DND-41 (cell line): ENCODE results near the gene TMEM252.

Experiments used
- ATAC-seq: fragments of 200-7000 bp; cut with Tn5 transposase; 3 replicates; pipeline ENCODE4 v1.9.1; 2021; ENCODE audit warnings: low read depth; ENCODE audit not compliant: insufficient read depth
- DNase-seq: peaks from one replicate; pipeline ENCODE4 v3.0.0-alpha.2; 2020
- H2AFZ ChIP-seq: 2 replicates; pipeline ENCODE4 v1.6.0; 2012; ENCODE audit warnings: low read depth, low read length
- H3K27ac ChIP-seq: 2 replicates; pipeline ENCODE4 v1.5.1; 2012; ENCODE audit warnings: low read length, inconsistent platforms
- H3K27me3 ChIP-seq: fragments of 200-600 bp; sonication (generic); 2 replicates; pipeline ENCODE4 v1.6.0; 2012; ENCODE audit warnings: low read length, mild to moderate bottlenecking, inconsistent platforms; ENCODE audit not compliant: insufficient read depth, poor library complexity
- H3K36me3 ChIP-seq: 2 replicates; pipeline ENCODE4 v1.5.1; 2012; ENCODE audit warnings: low read length, inconsistent platforms; ENCODE audit not compliant: insufficient read depth
- H3K4me1 ChIP-seq: 2 replicates; pipeline ENCODE4 v1.5.1; 2012; ENCODE audit warnings: mild to moderate bottlenecking, low read length; ENCODE audit not compliant: insufficient read depth
- H3K4me2 ChIP-seq: 2 replicates; pipeline ENCODE4 v1.6.0; 2012; ENCODE audit warnings: mild to moderate bottlenecking, moderate library complexity, low read length, inconsistent platforms; ENCODE audit not compliant: insufficient read depth
- H3K4me3 ChIP-seq, 2 experiments: fragments of 200-600 bp in 1 of 2; shearing (Covaris generic) in 1 of 2; 2 replicates each; pipeline ENCODE4 v1.5.1; 2012 to 2016; ENCODE audit warnings: inconsistent platforms in 2 of 2, low read length in 2 of 2, mild to moderate bottlenecking in 2 of 2, low read depth in 1 of 2, moderate library complexity in 1 of 2
- H3K79me2 ChIP-seq: 2 replicates; pipeline ENCODE4 v1.6.0; 2012; ENCODE audit warnings: low read length, inconsistent platforms; ENCODE audit not compliant: insufficient read depth
- H3K9ac ChIP-seq: 2 replicates; pipeline ENCODE4 v1.6.0; 2012; ENCODE audit warnings: low read depth, mild to moderate bottlenecking, inconsistent platforms, low read length, moderate library complexity
- H3K9me3 ChIP-seq: 2 replicates; pipeline ENCODE4 v1.5.1; 2012; ENCODE audit warnings: low read length, moderate library complexity, mild to moderate bottlenecking, inconsistent platforms; ENCODE audit not compliant: insufficient read depth, severe bottlenecking
- H4K20me1 ChIP-seq: 2 replicates; pipeline ENCODE4 v1.6.0; 2012; ENCODE audit warnings: low read length; ENCODE audit not compliant: insufficient read depth
- EZH2 ChIP-seq: IDR thresholded peaks from 3 replicates; pipeline ENCODE4 v1.6.1; 2012; ENCODE audit warnings: borderline replicate concordance, low read depth, mild to moderate bottlenecking, moderate library complexity, low read length, inconsistent platforms; ENCODE audit not compliant: severe bottlenecking
- TF ChIP-seq, protein P1 (sequence below): IDR thresholded peaks from 2 replicates; pipeline ENCODE4 v1.5.1; 2012; ENCODE audit warnings: borderline replicate concordance, low read length, moderate library complexity, mild to moderate bottlenecking; ENCODE audit not compliant: poor library complexity, severe bottlenecking; ENCODE audit errors: extremely low read depth

The TMEM252 gene

DNA sequence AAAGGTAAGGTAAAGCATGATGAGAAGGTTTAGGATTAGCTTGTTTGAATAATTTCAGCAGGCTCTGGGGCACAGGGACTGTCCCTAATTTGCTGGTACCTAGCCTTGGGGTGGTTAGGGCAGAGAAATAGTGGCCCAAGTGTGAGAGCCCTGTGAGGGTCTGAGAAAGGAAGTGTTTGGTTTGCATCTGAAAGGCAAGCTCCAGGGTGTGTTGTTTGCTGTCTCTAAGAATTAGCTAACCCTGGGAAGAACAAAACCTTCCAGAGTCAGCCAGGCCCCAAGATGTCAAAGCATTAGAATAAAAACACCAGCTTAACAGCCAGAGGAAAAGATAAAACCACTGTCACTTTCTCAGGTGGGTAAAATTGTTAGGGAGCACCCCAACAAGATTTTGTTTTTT is 31.0 kb downstream of the TMEM252 start:
- no peak for TF ChIP-seq EZH2
- TF ChIP-seq, protein P1, sequence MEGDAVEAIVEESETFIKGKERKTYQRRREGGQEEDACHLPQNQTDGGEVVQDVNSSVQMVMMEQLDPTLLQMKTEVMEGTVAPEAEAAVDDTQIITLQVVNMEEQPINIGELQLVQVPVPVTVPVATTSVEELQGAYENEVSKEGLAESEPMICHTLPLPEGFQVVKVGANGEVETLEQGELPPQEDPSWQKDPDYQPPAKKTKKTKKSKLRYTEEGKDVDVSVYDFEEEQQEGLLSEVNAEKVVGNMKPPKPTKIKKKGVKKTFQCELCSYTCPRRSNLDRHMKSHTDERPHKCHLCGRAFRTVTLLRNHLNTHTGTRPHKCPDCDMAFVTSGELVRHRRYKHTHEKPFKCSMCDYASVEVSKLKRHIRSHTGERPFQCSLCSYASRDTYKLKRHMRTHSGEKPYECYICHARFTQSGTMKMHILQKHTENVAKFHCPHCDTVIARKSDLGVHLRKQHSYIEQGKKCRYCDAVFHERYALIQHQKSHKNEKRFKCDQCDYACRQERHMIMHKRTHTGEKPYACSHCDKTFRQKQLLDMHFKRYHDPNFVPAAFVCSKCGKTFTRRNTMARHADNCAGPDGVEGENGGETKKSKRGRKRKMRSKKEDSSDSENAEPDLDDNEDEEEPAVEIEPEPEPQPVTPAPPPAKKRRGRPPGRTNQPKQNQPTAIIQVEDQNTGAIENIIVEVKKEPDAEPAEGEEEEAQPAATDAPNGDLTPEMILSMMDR, result no peak
- Histone ChIP-seq H4K20me1 (no peaks in the 10 kb centered on the region), H3K9me3 (no peaks in the 10 kb centered on the region), H3K27me3 (no peaks in the 10 kb centered on the region), H3K9ac (no peak overlapping the region), H2AFZ (no peak overlapping the region), H3K4me3 (no peak overlapping the region), H3K79me2 (no peaks in the 10 kb centered on the region), H3K27ac (no peak overlapping the region), H3K4me2 (no peak overlapping the region), H3K36me3 (no peaks in the 10 kb centered on the region), H3K4me1 (no peaks in the 10 kb centered on the region)
- no peak for DNase-seq
- ATAC-seq, result no peak

DNA sequence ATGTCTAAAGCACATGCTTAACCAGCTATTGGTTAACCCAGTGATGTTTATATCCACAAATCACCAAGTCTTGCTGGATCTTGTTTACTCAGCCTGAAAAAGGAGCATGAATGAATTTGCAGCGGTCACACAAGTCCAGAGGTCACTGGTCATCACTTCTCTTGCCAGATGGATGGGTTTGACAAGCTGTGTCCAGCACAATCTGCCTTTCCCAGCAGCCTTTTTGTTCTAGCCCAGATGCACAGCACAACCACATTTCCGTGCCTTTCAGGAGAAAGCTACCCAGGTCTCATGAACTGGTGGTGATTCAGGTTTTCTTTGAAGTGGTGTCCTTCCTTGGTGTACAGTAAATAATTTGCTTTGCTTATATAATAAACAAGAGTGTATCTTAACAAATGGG is 32.1 kb downstream of the TMEM252 start:
- no peaks in the 10 kb centered on the region for H3K9me3 ChIP-seq
- H3K27ac ChIP-seq, result no peak overlapping the region
- TF ChIP-seq EZH2, result no peak
- H3K79me2 ChIP-seq, result no peaks in the 10 kb centered on the region
- no peak overlapping the region for H3K9ac ChIP-seq
- no peak overlapping the region for H2AFZ ChIP-seq
- no peaks in the 10 kb centered on the region for H3K36me3 ChIP-seq
- no peaks in the 10 kb centered on the region for H3K27me3 ChIP-seq
- no peak overlapping the region for H3K4me3 ChIP-seq
- no peaks in the 10 kb centered on the region for H4K20me1 ChIP-seq
- H3K4me1 ChIP-seq, result no peaks in the 10 kb centered on the region
- no peak for ATAC-seq
- no peak for DNase-seq
- no peak overlapping the region for H3K4me2 ChIP-seq

DNA sequence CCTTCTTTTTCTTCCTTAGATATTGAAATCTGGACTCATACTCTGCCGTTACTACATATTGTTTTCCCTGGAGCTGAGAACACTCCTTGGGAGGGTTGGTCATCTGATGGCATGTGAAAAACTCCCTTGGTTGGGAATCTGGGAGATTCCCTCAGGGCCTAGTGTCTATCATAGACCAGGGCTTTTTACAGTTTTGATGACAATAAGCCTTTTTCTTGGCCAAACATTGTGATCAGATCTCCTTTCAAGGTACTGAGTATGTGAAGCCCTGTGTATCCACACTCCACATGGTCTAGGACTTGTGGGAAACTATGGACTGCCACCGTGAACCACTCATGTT is 32.9 kb downstream of the TMEM252 start:
- ATAC-seq (no peak), DNase-seq (no peak)
- no peaks in the 10 kb centered on the region for H3K27me3 ChIP-seq
- no peak overlapping the region for H3K4me2 ChIP-seq
- H3K4me3 ChIP-seq, result no peak overlapping the region
- H4K20me1 ChIP-seq, result no peaks in the 10 kb centered on the region
- no peaks in the 10 kb centered on the region for H3K4me1 ChIP-seq
- H3K9ac ChIP-seq, result no peak overlapping the region
- H3K79me2 ChIP-seq, result no peaks in the 10 kb centered on the region
- TF ChIP-seq, protein P1, result no peak
- no peak for TF ChIP-seq EZH2
- H3K27ac ChIP-seq, result no peak overlapping the region
- no peak overlapping the region for H2AFZ ChIP-seq
- H3K36me3 ChIP-seq, result no peaks in the 10 kb centered on the region
- H3K9me3 ChIP-seq, result no peaks in the 10 kb centered on the region

DNA sequence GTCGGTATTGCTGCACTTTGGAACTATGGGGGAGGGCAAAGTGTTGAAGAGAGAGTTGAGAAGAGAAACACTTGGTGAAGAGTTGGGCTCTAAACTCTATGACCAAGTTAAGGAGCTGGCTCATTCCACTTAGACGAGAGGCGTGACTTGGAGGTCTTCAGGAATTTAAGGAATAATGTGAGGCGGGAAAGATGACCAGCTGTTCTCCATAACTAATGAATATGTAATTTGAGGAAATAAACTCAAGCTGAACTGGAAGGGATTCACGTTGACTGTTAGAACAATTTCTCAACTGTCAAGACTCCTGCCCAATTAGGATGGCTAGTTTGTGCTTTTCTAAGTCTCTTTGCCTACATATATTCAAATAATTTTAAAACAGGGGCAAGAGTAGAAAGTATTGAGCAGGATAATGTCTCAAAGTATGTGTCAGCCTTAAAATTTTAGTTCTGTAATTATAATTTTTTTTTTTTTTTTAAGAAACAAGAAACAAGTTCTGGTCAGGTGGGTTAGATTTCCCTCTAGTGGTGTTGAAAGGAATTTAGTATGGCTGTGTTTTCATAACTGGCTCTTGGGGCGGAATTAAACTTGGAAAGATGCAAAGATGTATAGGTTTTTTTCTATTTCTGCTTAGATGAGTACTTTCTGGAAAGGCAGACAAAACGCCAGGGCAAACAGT is 33.4 kb downstream of the TMEM252 start:
- no peak for TF ChIP-seq EZH2
- TF ChIP-seq, protein P1, result peak; percentile 37
- H3K27ac ChIP-seq, result no peak overlapping the region
- H3K9me3 ChIP-seq, result no peaks in the 10 kb centered on the region
- H3K79me2 ChIP-seq, result no peaks in the 10 kb centered on the region
- no peak for ATAC-seq
- H3K9ac ChIP-seq, result no peak overlapping the region
- H3K36me3 ChIP-seq, result no peaks in the 10 kb centered on the region
- no peak overlapping the region for H2AFZ ChIP-seq
- H3K27me3 ChIP-seq, result no peaks in the 10 kb centered on the region
- H3K4me1 ChIP-seq, result no peaks in the 10 kb centered on the region
- no peaks in the 10 kb centered on the region for H4K20me1 ChIP-seq
- H3K4me3 ChIP-seq, result no peak overlapping the region
- no peak for DNase-seq
- no peak overlapping the region for H3K4me2 ChIP-seq
